GM21723 (cell line): ENCODE results near the gene C9orf152.
"Not testable (repeated sequence)": the region's sequence is repeated elsewhere in the genome, so short reads cannot be mapped to it uniquely, and the experiment has no call there.

Source experiments
- ATAC-seq: cut with Tn5 transposase; IDR thresholded peaks from one replicate; pipeline ENCODE4 v1.9.1; 2021; ENCODE audit warnings: mild to moderate bottlenecking, moderate library complexity; ENCODE audit not compliant: unreplicated experiment

The C9orf152 gene

DNA sequence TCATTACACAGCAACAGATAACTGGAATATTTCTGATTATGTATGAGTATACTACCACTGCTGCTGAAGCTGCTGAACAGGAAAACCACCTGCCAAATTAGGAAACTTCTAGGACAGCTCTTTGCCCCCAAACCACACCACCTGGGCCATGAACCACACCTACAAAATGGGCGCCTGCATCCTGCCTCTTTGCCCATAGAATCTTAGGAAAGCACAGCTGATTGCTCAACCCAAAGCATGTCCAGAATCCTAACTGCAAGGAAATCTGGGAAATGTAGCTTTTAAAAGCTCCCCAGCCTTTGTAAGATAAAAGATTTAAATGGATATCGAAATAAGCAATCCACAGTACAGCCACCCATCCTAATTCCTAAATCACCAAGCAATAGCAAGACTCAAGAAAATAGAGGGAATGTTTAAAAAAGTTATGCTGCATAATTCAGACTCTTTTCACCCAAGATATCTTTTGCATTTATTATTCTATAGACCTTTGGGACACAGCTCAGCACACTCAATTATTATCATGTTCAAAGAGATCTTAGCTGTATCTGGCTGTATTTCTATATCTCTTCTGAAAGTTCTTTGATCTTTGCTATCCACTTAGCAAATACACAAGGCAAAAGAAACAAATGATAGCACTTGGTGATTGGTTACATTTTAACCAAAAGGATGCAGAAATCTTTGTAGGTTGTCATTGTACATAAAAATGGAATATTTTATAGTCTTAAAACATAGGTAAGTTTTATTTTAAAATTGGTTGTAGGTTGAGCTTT lies 6.8 kb upstream of the C9orf152 start:
- no peak for ATAC-seq

DNA sequence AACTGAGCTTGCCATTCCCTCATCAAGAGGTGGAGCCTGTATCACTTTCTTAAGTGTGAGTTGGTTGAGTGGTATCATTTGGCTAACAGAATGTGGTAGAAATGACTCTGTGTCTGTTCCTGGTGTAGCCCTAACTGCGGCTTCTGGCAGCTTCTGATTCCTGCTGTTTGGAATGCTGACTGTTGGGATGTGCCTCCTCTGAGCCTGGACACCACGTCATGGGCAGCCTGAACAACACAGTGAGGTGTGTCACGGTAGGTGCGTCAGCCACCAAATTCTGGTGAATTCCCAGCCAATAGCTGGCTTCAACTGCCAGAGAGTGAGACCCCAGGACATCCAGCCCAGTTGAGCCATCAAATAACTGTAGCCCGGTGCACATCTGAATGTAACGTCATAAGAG lies 6.1 kb upstream of the C9orf152 start:
- no peak for ATAC-seq

DNA sequence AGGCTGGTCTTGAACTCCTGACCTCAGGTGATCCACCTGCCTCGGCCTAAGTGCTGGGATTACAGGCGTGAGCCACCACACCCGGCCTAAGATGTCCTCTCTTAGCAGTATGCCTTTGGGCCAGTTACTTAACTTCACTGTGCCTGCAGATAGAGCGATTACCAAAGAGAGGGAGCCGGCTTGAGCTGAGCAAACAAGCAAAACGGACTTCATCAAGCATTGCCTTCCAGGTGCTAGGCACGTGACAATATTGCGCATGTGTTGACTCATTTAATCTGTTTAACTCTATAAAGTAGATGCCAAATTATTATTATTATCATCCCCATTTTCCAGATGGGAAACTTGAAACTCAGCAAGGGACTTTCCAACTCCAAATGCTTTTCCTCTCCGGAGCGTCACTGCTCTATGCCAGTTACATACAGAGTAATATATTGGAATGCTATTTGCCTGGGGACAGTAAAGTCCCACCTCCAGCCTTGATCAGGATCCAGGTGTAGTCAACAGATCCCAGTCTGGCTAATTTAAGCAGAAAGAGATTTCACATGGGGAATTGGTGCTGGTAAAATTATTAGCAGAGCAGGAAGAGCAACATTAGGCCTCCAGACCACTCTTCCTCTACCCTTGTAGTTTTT lies 5.6 kb upstream of the C9orf152 start:
- no peak for ATAC-seq

DNA sequence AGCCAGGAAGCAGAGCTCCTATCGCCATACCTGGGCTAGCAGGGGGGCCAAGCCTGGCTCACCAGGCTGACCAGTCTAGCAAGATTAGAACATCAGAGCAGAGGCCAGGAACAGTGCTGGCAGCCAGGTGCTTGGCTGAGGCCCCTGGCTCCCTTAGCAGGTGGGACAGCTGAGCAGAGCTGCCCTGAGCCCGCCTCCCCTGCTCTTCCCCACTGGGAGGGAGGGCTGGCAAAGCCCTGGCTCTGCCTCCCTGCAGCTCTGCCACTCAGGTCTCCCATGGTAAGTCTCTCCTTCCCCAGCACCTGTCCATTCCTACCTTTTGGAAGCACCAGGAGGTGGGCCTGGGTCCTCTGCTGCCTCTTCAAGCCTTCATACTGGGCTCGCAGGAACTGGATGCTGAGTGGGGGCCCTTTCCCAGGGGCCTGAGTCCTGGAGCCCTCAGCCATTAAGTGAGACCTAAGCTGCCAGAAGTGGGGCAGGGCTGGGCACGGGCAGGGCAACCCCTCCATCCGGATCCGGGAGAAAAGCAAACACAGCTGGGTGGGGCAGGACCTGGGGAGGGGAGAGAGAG lies 803 bp downstream of the C9orf152 start:
- ATAC-seq, result no peak

DNA sequence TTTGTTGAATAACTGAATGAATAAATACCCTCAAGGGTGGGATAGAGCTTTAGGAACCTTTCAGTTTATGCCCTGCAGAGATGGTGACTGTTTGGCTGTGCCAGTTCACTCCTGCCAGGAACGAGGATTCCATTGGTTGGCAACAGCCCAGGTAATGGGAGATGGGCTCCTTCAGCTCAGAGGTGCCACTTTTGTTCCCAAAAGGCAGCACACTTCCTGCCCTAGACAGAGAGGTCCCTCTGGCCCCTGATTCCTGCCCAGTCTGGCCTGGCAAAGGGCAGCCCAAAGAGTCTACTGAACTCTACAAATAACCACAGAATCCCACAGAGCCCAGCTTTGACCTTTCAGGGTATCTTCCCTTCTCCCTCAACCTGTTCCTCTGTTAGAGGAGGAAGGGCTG lies 1.6 kb downstream of the C9orf152 start:
- no peak for ATAC-seq

DNA sequence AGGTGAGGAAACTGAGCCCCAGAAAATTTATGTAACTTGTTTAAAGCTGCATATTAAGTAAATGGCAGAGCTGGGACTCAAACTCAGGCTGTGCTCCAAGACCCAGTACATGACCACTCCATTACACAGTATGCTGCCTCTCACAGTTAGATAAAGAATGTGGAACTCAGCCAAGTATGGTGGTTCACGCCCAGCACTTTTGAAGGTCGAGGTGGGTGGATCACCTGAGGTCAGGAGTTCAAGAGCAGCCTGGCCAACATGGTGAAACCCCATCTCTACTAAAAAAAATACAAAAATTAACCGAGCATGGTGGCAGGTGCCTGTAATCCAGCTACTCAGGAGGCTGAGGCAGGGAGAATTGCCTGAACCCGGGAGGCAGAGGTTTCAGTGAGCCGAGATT lies 2.3 kb downstream of the C9orf152 start:
- not testable (repeated sequence) for ATAC-seq

DNA sequence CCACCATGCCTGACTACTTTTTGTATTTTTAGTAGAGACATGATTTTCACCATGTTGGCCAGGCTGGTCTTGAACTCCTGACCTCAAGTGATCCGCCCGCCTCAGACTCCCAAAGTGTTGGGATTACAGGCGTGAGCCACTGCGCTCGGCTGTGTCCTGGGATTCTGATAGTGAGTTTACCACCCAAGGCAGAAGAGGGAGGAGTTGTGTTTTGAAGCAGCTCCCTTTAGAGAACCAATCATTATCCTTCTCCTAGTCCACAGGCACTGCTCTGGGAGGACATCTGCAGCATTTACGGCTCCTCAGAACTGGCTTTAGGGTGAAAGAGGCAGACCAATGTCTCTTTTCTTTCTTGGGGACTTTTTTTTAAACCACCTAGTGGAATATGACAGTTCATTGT lies 5.7 kb downstream of the C9orf152 start:
- ATAC-seq, result no peak

DNA sequence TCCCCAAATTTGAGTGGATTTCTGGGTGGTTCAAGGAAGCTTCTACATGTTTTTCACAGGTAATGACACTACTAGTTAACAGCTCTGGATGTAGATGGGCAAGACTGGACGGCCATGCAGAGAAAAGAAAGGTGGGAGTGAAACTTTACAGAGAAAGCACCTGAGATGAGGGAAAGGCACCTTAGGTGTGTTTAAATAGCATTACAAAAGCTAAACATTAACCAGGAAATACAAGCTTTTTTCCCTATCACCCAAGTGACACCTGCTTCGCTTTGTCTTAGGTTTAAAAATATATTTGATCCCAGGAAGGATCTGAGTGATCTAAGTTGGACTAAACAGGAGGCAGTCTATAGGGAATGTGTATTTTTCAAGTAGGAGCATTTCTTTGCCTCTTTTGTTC lies 8.3 kb downstream of the C9orf152 start:
- ATAC-seq, result no peak

DNA sequence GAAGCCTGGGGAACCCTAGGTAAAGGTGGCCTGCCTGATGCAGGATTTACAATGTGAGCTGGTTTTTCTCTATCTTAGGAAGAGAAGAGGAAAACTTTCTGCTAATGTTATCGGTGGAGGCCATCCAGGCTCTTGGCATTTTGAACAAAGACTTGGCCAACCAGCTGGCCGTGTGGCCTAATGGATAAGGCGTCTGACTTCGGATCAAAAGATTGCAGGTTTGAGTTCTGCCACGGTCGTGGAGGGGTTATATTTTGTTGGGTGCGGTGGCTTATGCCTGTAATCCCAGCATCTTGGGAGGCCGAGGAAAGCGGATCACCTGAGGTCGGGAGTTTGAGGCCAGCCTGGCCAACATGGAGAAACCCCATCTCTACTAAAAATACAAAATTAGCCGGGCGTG lies 9.6 kb downstream of the C9orf152 start:
- ATAC-seq, result no peak

DNA sequence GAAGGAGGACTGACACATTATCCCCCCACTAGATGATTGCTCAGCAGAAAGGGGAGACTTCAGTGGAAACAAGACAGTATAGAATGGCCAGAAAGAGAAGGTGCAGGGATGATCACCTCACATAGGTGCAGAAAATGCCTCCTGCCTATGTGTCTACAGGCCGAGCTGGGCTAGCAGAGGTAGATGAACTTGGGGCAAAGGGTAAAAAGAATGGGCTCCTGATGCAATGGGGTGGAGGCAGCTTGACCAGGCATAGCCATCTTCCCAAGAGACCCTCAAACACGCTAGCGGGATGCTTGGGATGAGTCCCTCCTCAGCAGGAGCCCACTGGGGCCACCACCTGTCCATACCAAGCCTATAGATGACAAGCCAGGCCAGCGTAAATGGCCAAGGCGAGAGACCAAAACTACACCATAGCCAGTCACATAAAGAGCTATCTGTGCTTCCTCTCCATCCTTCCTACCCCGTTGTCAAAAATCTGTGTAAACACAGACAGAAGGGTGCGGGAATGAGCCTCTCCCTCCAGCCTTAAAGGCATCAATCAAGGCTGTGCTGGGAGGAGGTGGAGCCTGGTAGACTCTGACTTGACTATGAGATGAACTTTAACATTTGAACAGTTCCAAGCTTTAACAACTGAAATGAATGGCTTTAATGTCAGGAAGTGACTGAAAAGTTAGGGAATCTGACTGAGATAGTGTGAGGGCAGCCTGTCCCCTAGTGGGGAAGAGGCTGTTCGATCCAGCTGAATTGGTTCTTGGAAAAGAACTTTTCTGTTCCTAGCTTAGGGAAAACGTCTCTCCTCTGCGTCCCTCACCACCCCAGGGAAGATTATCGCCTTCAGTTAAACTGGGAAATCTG lies 10.4 kb downstream of the C9orf152 start:
- ATAC-seq, result no peak

DNA sequence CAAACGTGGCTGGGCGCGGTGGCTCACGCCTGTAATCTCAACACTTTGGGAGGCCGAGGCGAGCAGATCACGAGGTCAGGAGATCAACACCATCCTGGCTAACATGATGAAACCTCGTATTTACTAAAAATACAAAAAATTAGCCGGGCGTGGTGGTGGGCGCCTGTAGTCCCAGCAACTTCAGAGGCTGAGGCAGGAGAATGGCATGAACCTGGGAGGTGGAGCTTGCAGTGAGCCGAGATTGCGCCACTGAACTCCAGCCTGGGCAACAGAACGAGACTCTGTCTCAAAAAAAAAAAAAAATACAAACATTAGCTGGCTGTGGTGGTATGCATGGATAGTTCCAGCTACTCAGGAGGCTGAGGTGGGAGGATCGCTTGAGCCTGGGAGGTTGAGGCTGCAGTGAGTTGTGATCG lies 11.9 kb downstream of the C9orf152 start:
- ATAC-seq, result not testable (repeated sequence)

DNA sequence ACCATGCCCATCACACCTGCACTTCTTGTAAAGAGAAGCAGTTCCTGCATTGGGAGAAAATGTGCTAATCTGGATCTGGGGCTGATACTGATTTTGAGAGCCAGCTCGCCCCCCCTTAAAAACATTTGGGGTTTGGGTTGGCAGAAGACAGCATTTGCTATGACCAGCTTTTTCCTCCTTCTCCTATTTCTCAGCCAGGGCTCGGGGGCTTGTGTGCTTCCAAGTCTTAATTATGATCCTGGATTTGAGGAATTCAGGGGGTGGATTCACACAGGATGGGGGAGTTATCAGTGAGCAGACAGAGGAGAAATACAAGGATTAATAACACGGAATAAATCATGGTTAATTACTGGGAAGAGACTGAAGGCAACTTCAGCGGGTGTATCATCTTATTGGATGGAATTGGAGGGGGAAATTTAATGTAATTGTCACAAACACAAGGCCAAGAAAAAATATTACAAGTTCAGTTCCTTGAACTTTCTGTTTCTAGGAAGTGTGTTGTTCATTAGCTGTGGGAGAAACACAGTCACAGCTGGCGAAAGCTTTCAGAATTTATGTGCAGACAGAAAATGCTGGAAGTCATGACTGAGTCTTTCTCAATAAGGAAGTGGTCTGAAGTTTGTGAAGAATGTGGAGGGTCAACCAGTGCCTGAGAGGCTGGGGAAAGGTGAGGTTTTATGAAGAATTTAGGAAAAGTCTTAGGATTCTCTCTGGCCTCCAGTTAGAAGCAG lies 15.3 kb downstream of the C9orf152 start:
- no peak for ATAC-seq

DNA sequence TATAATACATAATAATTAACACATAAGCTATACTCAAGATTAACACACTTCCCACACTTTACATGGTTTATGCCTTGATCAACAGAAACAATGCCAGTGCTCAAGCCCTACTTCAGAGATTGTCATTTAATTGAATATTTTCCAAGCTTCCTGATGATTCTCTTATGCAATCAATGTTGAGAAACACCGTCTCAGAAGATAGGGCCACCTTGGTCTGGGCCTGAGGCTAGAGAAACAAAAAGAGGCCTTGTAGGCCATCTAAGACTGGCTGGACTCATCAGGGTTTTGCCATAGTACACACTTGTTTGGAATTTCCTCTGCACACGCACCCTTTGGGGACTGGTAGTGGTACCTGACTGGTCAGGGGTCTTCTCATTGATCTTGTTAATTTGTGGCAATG lies 16.3 kb downstream of the C9orf152 start:
- no peak for ATAC-seq

DNA sequence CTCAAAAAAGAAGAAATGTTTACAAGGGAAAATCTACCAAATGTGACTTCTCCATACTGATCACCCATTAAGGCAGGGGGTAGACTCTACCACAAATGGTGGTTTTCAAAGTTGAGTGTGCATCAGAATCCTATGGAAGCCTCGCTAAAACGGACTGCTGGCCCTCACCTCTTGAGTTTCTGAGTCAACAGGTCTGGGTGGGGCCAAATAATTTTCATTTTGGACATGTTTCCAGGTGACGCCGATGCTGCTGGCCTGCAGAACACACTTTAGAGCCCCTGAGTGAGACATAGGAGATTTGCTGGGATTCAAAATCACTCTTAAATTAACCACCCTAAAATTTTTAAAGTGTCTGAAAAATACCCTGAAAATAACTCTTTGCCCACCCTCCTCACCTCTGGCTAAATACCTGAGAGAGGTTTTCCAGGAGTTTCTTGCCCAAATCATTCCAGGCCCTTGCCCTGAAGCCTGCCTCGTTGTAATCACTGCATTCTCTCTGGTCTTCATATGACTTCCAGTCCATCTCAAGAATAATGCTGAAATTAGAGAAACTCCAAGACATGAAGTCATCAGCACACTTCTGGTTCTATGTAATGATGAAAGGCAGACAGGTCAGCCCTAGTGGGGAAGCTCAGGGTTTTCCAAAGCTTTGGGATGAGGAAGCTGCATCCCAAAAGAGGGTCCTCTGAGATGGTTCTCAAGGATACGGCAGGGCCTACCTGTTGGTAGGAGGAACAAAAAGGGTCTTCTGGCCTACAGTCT lies 18.2 kb downstream of the C9orf152 start:
- ATAC-seq, result no peak

DNA sequence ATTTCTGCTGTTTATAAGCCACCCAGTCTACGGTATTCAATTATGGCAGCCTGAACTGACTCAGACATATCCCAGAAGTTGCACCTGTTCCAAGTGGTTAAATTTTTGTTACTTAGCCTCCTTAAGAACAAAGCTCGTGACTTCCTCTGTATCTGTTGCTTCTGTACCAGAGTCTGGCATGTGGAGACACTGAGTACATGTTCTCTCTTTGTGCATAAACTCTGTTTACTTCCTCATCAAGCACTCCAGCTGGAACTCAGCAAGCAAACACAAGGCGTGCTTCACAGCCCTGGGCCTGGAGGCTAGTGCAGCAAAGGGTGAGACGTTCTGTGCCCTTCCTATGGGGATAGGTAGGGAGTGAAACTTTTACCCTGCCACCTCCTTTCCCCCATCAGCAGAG lies 19.0 kb downstream of the C9orf152 start:
- ATAC-seq, result no peak

DNA sequence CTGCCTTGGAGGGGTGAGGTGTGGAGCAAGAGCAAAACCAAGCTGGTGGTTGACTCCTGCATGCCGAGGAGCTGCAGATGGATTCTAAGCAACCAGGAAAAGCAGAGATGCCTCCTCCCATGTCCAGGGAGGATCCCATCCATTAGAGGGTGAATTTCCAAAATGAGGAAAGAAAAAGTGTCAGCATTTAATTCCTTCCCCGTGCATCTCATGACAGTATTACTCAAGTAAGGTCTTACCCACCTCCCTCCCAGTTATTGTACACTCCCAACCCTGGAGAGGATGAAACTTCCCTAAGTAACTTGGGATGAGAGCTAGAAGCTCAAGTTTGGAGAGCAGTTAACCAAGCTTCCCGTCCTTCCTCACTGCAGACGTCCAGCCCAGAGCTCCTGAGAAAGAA lies 19.9 kb downstream of the C9orf152 start:
- ATAC-seq, result no peak

DNA sequence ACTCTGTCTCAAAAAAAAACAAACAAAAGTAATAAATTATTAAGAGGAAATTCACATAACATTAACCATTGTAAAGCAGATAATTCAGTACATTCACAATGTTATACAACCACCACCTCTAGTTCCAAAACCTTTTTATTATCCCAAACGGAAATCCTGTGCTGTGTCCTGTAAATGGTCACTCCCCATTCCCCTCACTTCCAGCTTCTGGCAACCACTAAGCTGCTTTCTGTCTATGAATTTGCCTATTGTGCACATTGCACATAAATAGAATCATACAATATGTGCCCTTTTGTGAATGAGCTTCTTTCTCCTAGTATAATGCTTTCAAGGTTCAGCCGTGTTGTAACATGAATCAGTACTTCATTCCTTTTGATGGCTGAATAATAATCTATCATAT lies 20.8 kb downstream of the C9orf152 start:
- ATAC-seq, result no peak

DNA sequence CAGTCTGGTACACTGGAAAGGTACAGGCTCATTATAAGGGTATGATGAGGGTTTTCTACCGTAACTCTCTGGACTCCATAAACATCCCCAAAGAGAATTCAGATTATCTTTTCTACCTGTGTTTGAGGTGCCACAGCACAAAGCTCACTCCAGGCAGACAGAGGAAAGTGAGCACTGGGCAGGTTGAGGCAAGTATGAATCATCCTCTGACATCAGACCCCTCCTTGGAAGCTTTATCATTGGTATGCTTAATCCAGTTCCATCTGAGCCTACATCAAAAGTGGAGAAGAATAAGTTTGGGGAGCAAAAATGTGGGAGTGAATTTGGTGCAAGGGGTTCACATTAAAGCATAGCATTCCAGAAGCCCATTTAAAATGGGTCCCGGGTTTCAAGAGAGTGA lies 21.7 kb downstream of the C9orf152 start:
- ATAC-seq, result no peak

DNA sequence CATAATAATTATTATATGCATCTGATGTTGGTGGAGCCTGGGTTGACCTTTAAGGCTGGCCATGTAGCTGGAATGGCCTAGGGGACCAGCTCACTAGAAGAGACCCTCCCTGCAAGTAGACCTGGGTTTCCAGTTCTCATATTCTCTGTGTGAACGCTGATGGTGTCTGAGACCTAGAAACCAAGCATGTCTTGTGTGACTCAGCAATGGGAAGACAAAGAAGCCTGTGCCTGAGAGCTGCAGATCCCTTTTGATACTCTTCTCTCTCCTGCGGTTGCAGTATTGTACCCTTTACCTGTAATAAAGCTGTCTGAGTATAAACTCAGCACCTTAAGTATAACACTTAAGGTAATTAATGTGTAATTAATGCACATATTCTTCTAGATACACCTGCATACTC lies 22.2 kb downstream of the C9orf152 start:
- ATAC-seq, result no peak
